Measurements from ENCODE around the gene TUBA1C. TPM values are rescaled to one million over a fixed set of nuclear protein-coding genes. Genes with fewer than 3 reads are reported as not detected.

The TUBA1C gene
- total and polyA plus RNA-seq, 2 of the 8 experiments (the other 6 are each of a cell fraction or from before 2014, with no cell fraction given), result 504 to 3,101 TPM

GRCh38 chr12:49244176-49244575, 20.7 kb upstream of the TUBA1C start:
- Histone ChIP-seq H2BK5ac (ENCODE audit: low read depth, low read length) (no peak overlapping the region), H3K9me3 (ENCODE audit: insufficient read depth in 2 of 2, low read depth in 1 of 2, low read length in 1 of 2) (no peaks in the 10 kb centered on the region), H3K9ac (replicated peaks in 1 of 4; ENCODE audit: extremely low read depth in 1 of 4, low read depth in 3 of 4, low read length in 3 of 4) (no peak overlapping the region), H2BK12ac (ENCODE audit: low read depth, low read length) (no peak overlapping the region), H2AK5ac (ENCODE audit: low read depth, low read length) (no peak overlapping the region), H3K14ac (ENCODE audit: insufficient read length) (no peak overlapping the region), H3K4ac (replicated peaks; ENCODE audit: insufficient read length, low read depth, low read length) (no peak overlapping the region), H2BK15ac (ENCODE audit: low read length) (no peak overlapping the region), H3K79me1 (ENCODE audit: low read depth, low read length) (no peaks in the 10 kb centered on the region), H4K8ac (ENCODE audit: extremely low read depth, insufficient read depth, low read length) (no peak overlapping the region), H3K23ac (ENCODE audit: insufficient read length) (no peak overlapping the region), H3K18ac (ENCODE audit: extremely low read depth, low read length) (no peak overlapping the region), H2BK20ac (ENCODE audit: low read length) (no peak overlapping the region), H4K91ac (replicated peaks; ENCODE audit: insufficient read length, low read length) (no peak overlapping the region), H3K4me2 (ENCODE audit: insufficient read depth in 1 of 2, low read depth in 2 of 2, low read length in 2 of 2) (no peak overlapping the region), H3K4me1 (replicated peaks in 1 of 4; ENCODE audit: control insufficient read depth in 3 of 4, insufficient read depth in 4 of 4, low read length in 3 of 4) (no peaks in the 10 kb centered on the region), H2BK120ac (replicated peaks; ENCODE audit: low read depth, low read length) (no peak overlapping the region), H3K56ac (replicated peaks; ENCODE audit: insufficient read length, low read depth, low read length) (no peak overlapping the region), H4K5ac (ENCODE audit: insufficient read length, low read depth, low read length) (no peak overlapping the region), H3K79me2 (ENCODE audit: control insufficient read depth in 1 of 2, insufficient read depth in 2 of 2, low read length in 2 of 2) (no peaks in the 10 kb centered on the region), H3K27me3 (replicated peaks in 1 of 4; ENCODE audit: control insufficient read depth in 3 of 4, extremely low read depth in 1 of 4, insufficient read depth in 3 of 4, low read length in 3 of 4) (no peaks in the 10 kb centered on the region), H4K20me1 (replicated peaks in 1 of 2; ENCODE audit: control insufficient read depth in 1 of 2, insufficient read depth in 2 of 2, low read length in 2 of 2) (no peaks in the 10 kb centered on the region), H3K27ac (ENCODE audit: low read depth, low read length) (no peak overlapping the region), H2AFZ (ENCODE audit: low read length) (no peak overlapping the region), H3K36me3 (ENCODE audit: control insufficient read depth in 2 of 4, insufficient read depth in 4 of 4, low read length in 3 of 4) (no peaks in the 10 kb centered on the region), H3K4me3 (ENCODE audit: extremely low read depth in 1 of 4, insufficient read depth in 2 of 4, low read depth in 3 of 4, low read length in 4 of 4) (no peak overlapping the region), H3K23me2 (ENCODE audit: low read depth, low read length) (no peaks in the 10 kb centered on the region; the same call in 1 of the 2 replicates)
- TF ChIP-seq SP4 (IDR thresholded peaks at IDR 0.05; ENCODE audit: low read length), result no peak
- no peak for TF ChIP-seq BCL11A (IDR thresholded peaks at IDR 0.05; ENCODE audit: low read depth in 2 of 2, low read length in 2 of 2)
- TF ChIP-seq BACH1 (IDR thresholded peaks at IDR 0.05; ENCODE audit: low read length), result no peak
- TF ChIP-seq SIN3A (conservative IDR thresholded peaks at IDR 0.05 in 1 of 2, IDR thresholded peaks at IDR 0.05 in 1 of 2; ENCODE audit: low read depth in 1 of 2, low read length in 2 of 2), result no peak
- no peak for TF ChIP-seq RFX5 (IDR thresholded peaks at IDR 0.05; ENCODE audit: borderline replicate concordance, low read depth, low read length)
- TF ChIP-seq KDM4A (IDR thresholded peaks at IDR 0.05; ENCODE audit: low read depth, low read length, severe bottlenecking), result no peak
- CTCF ChIA-PET (ENCODE audit: partially characterized antibody), result interaction anchor here (0.6 to 1.8 kb wide), 9 partner anchors 7 to 698 kb away, joined by 3 to 5 read pairs (median 3); no protein-coding TSS in a partner anchor
- WGBS, 2 experiments (ENCODE audit: extremely low coverage in 1 of 2, insufficient coverage in 1 of 2, insufficient read length in 1 of 2, insufficient replicate concordance in 2 of 2, low coverage in 1 of 2, low lambda C conversion rate in 2 of 2, missing lambda C conversion rate in 1 of 2), result 98% methylated on average over 2 of the region's 2 CpGs; no CpG with 5 or more reads in 1 of the 2 experiments
- POLR2A ChIA-PET (ENCODE audit: partially characterized antibody), result interaction anchor here (6.4 kb wide), 1 partner anchor 20 kb away, joined by 27 read pairs; the partner anchor contains the start of gene TUBA1C
- no peak for FAIRE-seq
- DNase-seq (ENCODE audit: low read depth in 1 of 2, low spot score in 2 of 2), result no peak

Measured in H1 (cell line).